Measurements from ENCODE around the gene CCDC142. TPM values are rescaled to one million over a fixed set of nuclear protein-coding genes. Genes with fewer than 3 reads are reported as not detected.

CCDC142 gene
- total and polyA plus RNA-seq, 4 donors, result 9.3 to 23.4 (median 19.7) TPM

- WGBS (ENCODE audit: insufficient coverage), result 2% methylated on average over 52 of the region's 52 CpGs
- Histone ChIP-seq H3K36me3 (ENCODE audit: control insufficient read depth, insufficient read depth, low read length) (no peaks in the 10 kb centered on the region), H3K27ac (ENCODE audit: low read depth, low read length) (no peak overlapping the region), H3K9me3 (ENCODE audit: control insufficient read depth, insufficient read depth, low read length) (no peaks in the 10 kb centered on the region), H3K4me1 (ENCODE audit: control insufficient read depth, insufficient read depth, low read length) (peaks cover 29% of the 10 kb centered on the region), H3K27me3 (ENCODE audit: control insufficient read depth, insufficient read depth, low read length) (peaks cover 96% of the 10 kb centered on the region), H3K4me3 (ENCODE audit: low read depth, low read length) (no peak overlapping the region)
- peak in 2 of 6 donors; percentile 38 to 42 for DNase-seq (ENCODE audit: low read depth in 4 of 6, low spot score in 6 of 6)
These were observed 31.0 kb upstream of the CCDC142 start for GRCh38 chr2:74513605-74514367.

- H3K4me3 ChIP-seq (ENCODE audit: low read depth, low read length), result no peak overlapping the region
- under 1% methylated on average over 34 of the region's 36 CpGs for WGBS (ENCODE audit: insufficient coverage)
- peaks cover 92% of the 10 kb centered on the region for H3K27me3 ChIP-seq (ENCODE audit: control insufficient read depth, insufficient read depth, low read length)
- DNase-seq (ENCODE audit: low read depth in 4 of 6, low spot score in 6 of 6), result no peak
- H3K4me1 ChIP-seq (ENCODE audit: control insufficient read depth, insufficient read depth, low read length), result peaks cover 34% of the 10 kb centered on the region
- no peaks in the 10 kb centered on the region for H3K36me3 ChIP-seq (ENCODE audit: control insufficient read depth, insufficient read depth, low read length)
- no peaks in the 10 kb centered on the region for H3K9me3 ChIP-seq (ENCODE audit: control insufficient read depth, insufficient read depth, low read length)
- no peak overlapping the region for H3K27ac ChIP-seq (ENCODE audit: low read depth, low read length)
These were observed 30.2 kb upstream of the CCDC142 start for GRCh38 chr2:74512744-74513604.

GRCh38 chr2:74511104-74511989, 28.5 kb upstream of the CCDC142 start:
- DNase-seq (ENCODE audit: low read depth in 4 of 6, low spot score in 6 of 6), result no peak
- WGBS (ENCODE audit: insufficient coverage), result 35% methylated on average over 7 of the region's 11 CpGs
- Histone ChIP-seq H3K27me3 (ENCODE audit: control insufficient read depth, insufficient read depth, low read length) (peaks cover 81% of the 10 kb centered on the region), H3K36me3 (ENCODE audit: control insufficient read depth, insufficient read depth, low read length) (no peaks in the 10 kb centered on the region), H3K9me3 (ENCODE audit: control insufficient read depth, insufficient read depth, low read length) (no peaks in the 10 kb centered on the region), H3K4me1 (ENCODE audit: control insufficient read depth, insufficient read depth, low read length) (peaks cover 42% of the 10 kb centered on the region), H3K4me3 (ENCODE audit: low read depth, low read length) (no peak overlapping the region), H3K27ac (ENCODE audit: low read depth, low read length) (no peak overlapping the region)

- peaks cover 79% of the 10 kb centered on the region for H3K27me3 ChIP-seq (ENCODE audit: control insufficient read depth, insufficient read depth, low read length)
- H3K9me3 ChIP-seq (ENCODE audit: control insufficient read depth, insufficient read depth, low read length), result no peaks in the 10 kb centered on the region
- no peak overlapping the region for H3K27ac ChIP-seq (ENCODE audit: low read depth, low read length)
- H3K4me3 ChIP-seq (ENCODE audit: low read depth, low read length), result no peak overlapping the region
- WGBS (ENCODE audit: insufficient coverage), result 84% methylated on average over 4 of the region's 4 CpGs
- peaks cover 9% of the 10 kb centered on the region for H3K36me3 ChIP-seq (ENCODE audit: control insufficient read depth, insufficient read depth, low read length)
- H3K4me1 ChIP-seq (ENCODE audit: control insufficient read depth, insufficient read depth, low read length), result peaks cover 42% of the 10 kb centered on the region
- no peak for DNase-seq (ENCODE audit: low read depth in 4 of 6, low spot score in 6 of 6)
These were observed 27.5 kb upstream of the CCDC142 start for GRCh38 chr2:74510272-74510671.

GRCh38 chr2:74507926-74508520, 25.2 kb upstream of the CCDC142 start:
- 1% methylated on average over 29 of the region's 38 CpGs for WGBS (ENCODE audit: insufficient coverage)
- H3K27ac ChIP-seq (ENCODE audit: low read depth, low read length), result peak overlapping the region; percentile 100
- H3K9me3 ChIP-seq (ENCODE audit: control insufficient read depth, insufficient read depth, low read length), result no peaks in the 10 kb centered on the region
- peaks cover 15% of the 10 kb centered on the region for H3K36me3 ChIP-seq (ENCODE audit: control insufficient read depth, insufficient read depth, low read length)
- H3K4me3 ChIP-seq (ENCODE audit: low read depth, low read length), result peak overlapping the region; percentile 100
- peak in 1 of 6 donors; percentile 69 for DNase-seq (ENCODE audit: low read depth in 4 of 6, low spot score in 6 of 6)
- H3K4me1 ChIP-seq (ENCODE audit: control insufficient read depth, insufficient read depth, low read length), result peaks cover 42% of the 10 kb centered on the region
- peaks cover 79% of the 10 kb centered on the region for H3K27me3 ChIP-seq (ENCODE audit: control insufficient read depth, insufficient read depth, low read length)

- under 1% methylated on average over 49 of the region's 56 CpGs for WGBS (ENCODE audit: insufficient coverage)
- H3K27ac ChIP-seq (ENCODE audit: low read depth, low read length), result peak within 1 kb of the TSS; percentile 100
- peak; percentile 98 to 100 (median 98) for DNase-seq (ENCODE audit: low read depth in 4 of 6, low spot score in 6 of 6)
- no peaks in the 10 kb centered on the region for H3K9me3 ChIP-seq (ENCODE audit: control insufficient read depth, insufficient read depth, low read length)
- H3K27me3 ChIP-seq (ENCODE audit: control insufficient read depth, insufficient read depth, low read length), result peaks cover 80% of the 10 kb centered on the region
- peak within 1 kb of the TSS; percentile 100 for H3K4me3 ChIP-seq (ENCODE audit: low read depth, low read length)
- peaks cover 49% of the 10 kb centered on the region for H3K4me1 ChIP-seq (ENCODE audit: control insufficient read depth, insufficient read depth, low read length)
- peaks cover 15% of the 10 kb centered on the region for H3K36me3 ChIP-seq (ENCODE audit: control insufficient read depth, insufficient read depth, low read length)
These were observed 24.5 kb upstream of the CCDC142 start, which contains the start of gene PCGF1 for GRCh38 chr2:74507145-74507925. PCGF1 (minus strand) TSS chr2:74507695; CDS start chr2:74507668, 27 bp downstream.

GRCh38 chr2:74505448-74506246, 22.8 kb upstream of the CCDC142 start:
- Histone ChIP-seq H3K9me3 (ENCODE audit: control insufficient read depth, insufficient read depth, low read length) (no peaks in the 10 kb centered on the region), H3K36me3 (ENCODE audit: control insufficient read depth, insufficient read depth, low read length) (peaks cover 15% of the 10 kb centered on the region), H3K4me1 (ENCODE audit: control insufficient read depth, insufficient read depth, low read length) (peaks cover 55% of the 10 kb centered on the region), H3K4me3 (ENCODE audit: low read depth, low read length) (no peak overlapping the region), H3K27ac (ENCODE audit: low read depth, low read length) (no peak overlapping the region), H3K27me3 (ENCODE audit: control insufficient read depth, insufficient read depth, low read length) (peaks cover 80% of the 10 kb centered on the region)
- no peak for DNase-seq (ENCODE audit: low read depth in 4 of 6, low spot score in 6 of 6)
- no CpG with 5 or more reads among the region's 14 CpGs for WGBS (ENCODE audit: insufficient coverage)

GRCh38 chr2:74504591-74504990, 21.8 kb upstream of the CCDC142 start:
- WGBS (ENCODE audit: insufficient coverage), result 83% methylated on average over 1 of the region's 3 CpGs
- Histone ChIP-seq H3K27me3 (ENCODE audit: control insufficient read depth, insufficient read depth, low read length) (peaks cover 80% of the 10 kb centered on the region), H3K27ac (ENCODE audit: low read depth, low read length) (no peak overlapping the region), H3K9me3 (ENCODE audit: control insufficient read depth, insufficient read depth, low read length) (no peaks in the 10 kb centered on the region), H3K4me3 (ENCODE audit: low read depth, low read length) (no peak overlapping the region), H3K36me3 (ENCODE audit: control insufficient read depth, insufficient read depth, low read length) (peaks cover 15% of the 10 kb centered on the region), H3K4me1 (ENCODE audit: control insufficient read depth, insufficient read depth, low read length) (peaks cover 62% of the 10 kb centered on the region)
- DNase-seq (ENCODE audit: low read depth in 4 of 6, low spot score in 6 of 6), result no peak

Measured in spinal cord (tissue), 10 donors.